Tibial nerve (tissue), 3 donors: Measurements from ENCODE around the gene SIGLEC12.

Experiments used
- CTCF ChIP-seq, 5 experiments: fragments of 200-600 bp in 3 of 5; fragments of 450-650 bp in 2 of 5; sonication (generic) in 3 of 5; IDR thresholded peaks; one replicate each; pipeline ENCODE4 v1.5.1; 2016 to 2019; ENCODE audit warnings: antibody characterized with exemption in 5 of 5, mild to moderate bottlenecking in 3 of 5, moderate library complexity in 2 of 5
- POLR2A ChIP-seq, 2 donors: fragments of 450-650 bp; IDR thresholded peaks; one replicate each; pipeline ENCODE4 v1.6.1; 2017; ENCODE audit warnings: antibody characterized with exemption in 2 of 2, mild to moderate bottlenecking in 2 of 2, moderate library complexity in 2 of 2

- no peak for TF ChIP-seq CTCF (IDR thresholded peaks at IDR 0.05)
- TF ChIP-seq POLR2A (IDR thresholded peaks at IDR 0.05) = no peak
These were observed 9.8 kb upstream of the SIGLEC12 start for GRCh38 chr19:51511353-51511752.
